Putamen (tissue), 1 donor: ENCODE results near the gene CWC27.
A peak's percentile ranks its signal among the peaks of the same experiment; 100 is the strongest.
"Not testable (repeated sequence)": the region's sequence is repeated elsewhere in the genome, so short reads cannot be mapped to it uniquely, and the experiment has no call there.

ENCODE experiments used
- DNase-seq: peaks from one replicate; pipeline ENCODE4 v3.0.0-alpha.2; 2016; ENCODE audit warnings: low spot score

Gene CWC27

GRCh38 chr5:64789457-64789856, 20.7 kb downstream of the CWC27 start:
- no peak for DNase-seq

- no peak for DNase-seq
Observed at GRCh38 chr5:64790210-64790609, 21.5 kb downstream of the CWC27 start.

GRCh38 chr5:64792469-64792868, 23.7 kb downstream of the CWC27 start:
- DNase-seq = no peak

- no peak for DNase-seq
Observed at GRCh38 chr5:64794053-64794770, 25.5 kb downstream of the CWC27 start.

- no peak for DNase-seq
Observed at GRCh38 chr5:64796301-64796700, 27.6 kb downstream of the CWC27 start.

GRCh38 chr5:64800926-64801325, 32.2 kb downstream of the CWC27 start:
- DNase-seq = no peak

GRCh38 chr5:64806537-64806936, 37.8 kb downstream of the CWC27 start:
- DNase-seq = no peak

GRCh38 chr5:64807520-64807919, 38.8 kb downstream of the CWC27 start:
- no peak for DNase-seq

GRCh38 chr5:64811050-64811640, 42.4 kb downstream of the CWC27 start:
- peak; percentile 28 for DNase-seq

- DNase-seq = no peak
Observed at GRCh38 chr5:64814073-64814472, 45.3 kb downstream of the CWC27 start.

- DNase-seq = no peak
Observed at GRCh38 chr5:64818245-64818644, 49.5 kb downstream of the CWC27 start.

- not testable (repeated sequence) for DNase-seq
Observed at GRCh38 chr5:64819345-64819744, 50.6 kb downstream of the CWC27 start.

- no peak for DNase-seq
Observed at GRCh38 chr5:64822320-64822719, 53.6 kb downstream of the CWC27 start.

- DNase-seq = no peak
Observed at GRCh38 chr5:64826541-64826940, 57.8 kb downstream of the CWC27 start.

- no peak for DNase-seq
Observed at GRCh38 chr5:64827703-64828102, 59.0 kb downstream of the CWC27 start.

- DNase-seq = not testable (repeated sequence)
Observed at GRCh38 chr5:64830650-64831049, 61.9 kb downstream of the CWC27 start.

- no peak for DNase-seq
Observed at GRCh38 chr5:64831996-64832395, 63.3 kb downstream of the CWC27 start.

GRCh38 chr5:64834037-64834436, 65.3 kb downstream of the CWC27 start:
- no peak for DNase-seq

GRCh38 chr5:64834611-64835010, 65.9 kb downstream of the CWC27 start:
- DNase-seq = no peak

- no peak for DNase-seq
Observed at GRCh38 chr5:64835266-64835665, 66.5 kb downstream of the CWC27 start.

- no peak for DNase-seq
Observed at GRCh38 chr5:64836190-64836755, 67.5 kb downstream of the CWC27 start.

- no peak for DNase-seq
Observed at GRCh38 chr5:64836786-64837185, 68.1 kb downstream of the CWC27 start.

GRCh38 chr5:64838376-64838775, 69.6 kb downstream of the CWC27 start:
- no peak for DNase-seq

GRCh38 chr5:64838803-64839202, 70.1 kb downstream of the CWC27 start:
- DNase-seq = no peak
